A673 (cell line): ENCODE data around the gene GNG7.
"Not testable (repeated sequence)": the region's sequence is repeated elsewhere in the genome, so short reads cannot be mapped to it uniquely, and the experiment has no call there.

Source experiments
- CTCF ChIP-seq: fragments of 300-800, 200-600 bp; sonication (generic); conservative IDR thresholded peaks from 2 replicates; pipeline ENCODE4 v1.5.1; 2017; ENCODE audit warnings: low read depth, mild to moderate bottlenecking, antibody characterized with exemption, low read length, moderate library complexity, mixed read lengths
- EZH2 ChIP-seq: fragments of 200-600 bp; sonication (generic); IDR thresholded peaks from 2 replicates; pipeline ENCODE4 v1.6.1; 2017; ENCODE audit warnings: borderline replicate concordance, low read depth, mild to moderate bottlenecking, mixed read lengths, antibody characterized with exemption, low read length; ENCODE audit not compliant: poor library complexity, severe bottlenecking

GRCh38 chr19:2572152-2572551, 130.3 kb downstream of the GNG7 start:
- TF ChIP-seq CTCF, EZH2: not testable (repeated sequence)
